Erythroblast (primary cell): ENCODE measurements around the gene SCTR.

ENCODE experiments used
- GATA1 ChIP-seq: IDR thresholded peaks from 2 replicates; pipeline ENCODE4 v1.6.1; 2011; ENCODE audit warnings: low read depth, mild to moderate bottlenecking, control low read depth, low read length, moderate library complexity
- POLR2A ChIP-seq: IDR thresholded peaks from 2 replicates; pipeline ENCODE4 v1.6.1; 2011; ENCODE audit warnings: mild to moderate bottlenecking, low read length

DNA sequence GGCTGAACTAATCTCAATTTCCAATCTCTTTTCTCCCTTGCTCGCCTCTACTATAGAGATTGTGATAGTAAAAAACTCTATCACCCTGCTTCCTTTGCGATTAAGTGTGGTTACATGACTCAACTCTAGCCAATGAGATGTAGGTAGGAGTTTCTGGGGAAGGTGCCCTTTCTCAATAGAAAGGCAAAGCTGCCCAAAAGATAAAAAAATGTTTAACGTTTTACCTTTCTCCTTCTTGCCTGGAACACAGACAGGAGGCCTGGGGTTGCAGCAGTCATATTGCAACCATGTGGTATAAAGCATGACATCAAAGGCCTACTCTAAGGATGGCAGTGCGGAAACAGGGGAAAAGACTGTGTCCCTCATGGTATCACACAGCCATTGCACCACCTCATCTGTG is 61.1 kb downstream of the SCTR start:
- TF ChIP-seq POLR2A (no peak), GATA1 (no peak)
